ENCODE measurements around the gene PRPF38B.
A peak's percentile ranks its signal among the peaks of the same experiment; 100 is the strongest.

PRPF38B gene

DNA sequence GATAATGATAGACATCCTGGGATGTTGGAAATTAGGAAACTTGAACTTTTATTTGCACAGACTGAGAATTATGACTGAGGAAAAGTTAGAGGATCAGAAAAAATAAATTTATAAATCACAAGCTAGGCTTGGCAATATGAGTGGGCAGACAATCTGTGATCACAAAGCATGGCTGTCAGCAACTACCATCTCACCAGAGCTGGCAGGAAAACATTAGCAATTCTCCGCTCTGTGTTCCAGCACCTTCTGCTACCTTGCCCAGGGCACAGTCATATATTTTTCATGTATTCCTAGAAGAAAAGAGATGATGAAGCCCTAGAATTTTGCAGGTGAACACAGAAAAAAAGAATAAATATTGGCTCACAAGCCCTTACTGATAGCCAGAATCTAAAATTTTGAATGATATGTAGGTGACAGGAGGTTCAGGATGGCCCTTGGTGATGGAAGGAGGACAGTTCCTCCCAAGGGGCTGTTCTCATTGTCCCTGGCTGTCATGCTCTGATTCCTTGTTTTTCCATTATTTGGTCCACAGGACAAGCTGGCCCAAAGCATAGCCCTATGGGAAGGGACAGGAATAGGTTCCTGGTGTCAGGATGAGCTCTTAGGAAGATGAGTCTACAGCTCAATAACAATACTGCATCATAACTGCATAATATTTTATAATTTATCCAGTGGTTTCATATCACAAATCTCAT lies 42.2 kb downstream of the PRPF38B start:
- H3K4me3 ChIP-seq (ENCODE audit: insufficient read depth, low read length, poor library complexity, severe bottlenecking) = no peak overlapping the region
- no peaks in the 10 kb centered on the region for H4K20me1 ChIP-seq (ENCODE audit: low read depth, low read length)
- H3F3A ChIP-seq (ENCODE audit: insufficient read depth) = no peaks in the 10 kb centered on the region
- H3K79me2 ChIP-seq (ENCODE audit: insufficient read depth, low read length) = no peaks in the 10 kb centered on the region
- TF ChIP-seq, protein P1, sequence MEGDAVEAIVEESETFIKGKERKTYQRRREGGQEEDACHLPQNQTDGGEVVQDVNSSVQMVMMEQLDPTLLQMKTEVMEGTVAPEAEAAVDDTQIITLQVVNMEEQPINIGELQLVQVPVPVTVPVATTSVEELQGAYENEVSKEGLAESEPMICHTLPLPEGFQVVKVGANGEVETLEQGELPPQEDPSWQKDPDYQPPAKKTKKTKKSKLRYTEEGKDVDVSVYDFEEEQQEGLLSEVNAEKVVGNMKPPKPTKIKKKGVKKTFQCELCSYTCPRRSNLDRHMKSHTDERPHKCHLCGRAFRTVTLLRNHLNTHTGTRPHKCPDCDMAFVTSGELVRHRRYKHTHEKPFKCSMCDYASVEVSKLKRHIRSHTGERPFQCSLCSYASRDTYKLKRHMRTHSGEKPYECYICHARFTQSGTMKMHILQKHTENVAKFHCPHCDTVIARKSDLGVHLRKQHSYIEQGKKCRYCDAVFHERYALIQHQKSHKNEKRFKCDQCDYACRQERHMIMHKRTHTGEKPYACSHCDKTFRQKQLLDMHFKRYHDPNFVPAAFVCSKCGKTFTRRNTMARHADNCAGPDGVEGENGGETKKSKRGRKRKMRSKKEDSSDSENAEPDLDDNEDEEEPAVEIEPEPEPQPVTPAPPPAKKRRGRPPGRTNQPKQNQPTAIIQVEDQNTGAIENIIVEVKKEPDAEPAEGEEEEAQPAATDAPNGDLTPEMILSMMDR (IDR thresholded peaks at IDR 0.05; ENCODE audit: insufficient read depth, low read length, poor library complexity, severe bottlenecking) = no peak
- TF ChIP-seq EZH2phosphoT487 (conservative IDR thresholded peaks at IDR 0.05; ENCODE audit: low read length) = no peak
- H2AFZ ChIP-seq (ENCODE audit: low read depth, low read length, severe bottlenecking) = no peak overlapping the region
- no peak overlapping the region for H3K27ac ChIP-seq (ENCODE audit: low read depth, low read length)
- H3K36me3 ChIP-seq (ENCODE audit: low read length) = no peaks in the 10 kb centered on the region
- no peak overlapping the region for H3K4me2 ChIP-seq (ENCODE audit: low read depth, low read length, poor library complexity, severe bottlenecking)
- no peaks in the 10 kb centered on the region for H3K9me3 ChIP-seq (ENCODE audit: insufficient read depth, low read length)
- H3K9me2 ChIP-seq (replicated peaks; ENCODE audit: insufficient read depth, low read length) = no peaks in the 10 kb centered on the region
- no peak overlapping the region for H3K9ac ChIP-seq (ENCODE audit: low read length)
- H3K27me3 ChIP-seq (ENCODE audit: low read length) = no peaks in the 10 kb centered on the region

- no peaks in the 10 kb centered on the region for H3K9me3 ChIP-seq (ENCODE audit: insufficient read depth, low read length)
- no peak overlapping the region for H3K27ac ChIP-seq (ENCODE audit: low read depth, low read length)
- H3K79me2 ChIP-seq (ENCODE audit: insufficient read depth, low read length) = peaks cover 3% of the 10 kb centered on the region; the same call in 1 of the 2 replicates
- no peaks in the 10 kb centered on the region for H3F3A ChIP-seq (ENCODE audit: insufficient read depth)
- H3K36me3 ChIP-seq (ENCODE audit: low read length) = no peaks in the 10 kb centered on the region
- H3K4me2 ChIP-seq (ENCODE audit: low read depth, low read length, poor library complexity, severe bottlenecking) = no peak overlapping the region
- H3K9me2 ChIP-seq (replicated peaks; ENCODE audit: insufficient read depth, low read length) = no peaks in the 10 kb centered on the region
- no peak overlapping the region for H3K9ac ChIP-seq (ENCODE audit: low read length)
- no peak overlapping the region for H2AFZ ChIP-seq (ENCODE audit: low read depth, low read length, severe bottlenecking)
- H3K4me3 ChIP-seq (ENCODE audit: insufficient read depth, low read length, poor library complexity, severe bottlenecking) = no peak overlapping the region
- H4K20me1 ChIP-seq (ENCODE audit: low read depth, low read length) = no peaks in the 10 kb centered on the region
- H3K27me3 ChIP-seq (ENCODE audit: low read length) = no peaks in the 10 kb centered on the region
- TF ChIP-seq EZH2phosphoT487 (conservative IDR thresholded peaks at IDR 0.05; ENCODE audit: low read length) = no peak
- TF ChIP-seq, protein P1 (IDR thresholded peaks at IDR 0.05; ENCODE audit: insufficient read depth, low read length, poor library complexity, severe bottlenecking) = no peak
These were observed 50.1 kb downstream of the PRPF38B start for GRCh38 chr1:108742253-108742652.

DNA sequence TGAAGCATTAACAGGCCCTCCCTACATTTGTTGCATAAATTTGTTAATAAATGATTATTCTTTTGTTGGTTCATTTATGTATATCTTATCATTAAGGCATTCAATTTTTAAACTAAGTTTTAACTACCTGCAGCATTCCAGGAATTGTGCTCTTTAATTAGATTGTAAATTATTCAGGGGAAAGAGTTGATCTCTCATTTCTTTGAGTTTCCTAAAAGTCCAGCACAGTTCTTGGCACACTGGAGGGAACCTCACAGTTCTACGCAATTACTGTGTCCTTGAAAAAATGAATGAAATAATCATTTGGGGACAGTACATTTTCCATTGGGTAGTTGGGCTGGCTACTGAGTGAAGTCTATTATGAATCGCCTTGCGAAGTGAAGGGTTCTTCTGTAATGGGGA lies 53.9 kb downstream of the PRPF38B start:
- no peak overlapping the region for H3K27ac ChIP-seq (ENCODE audit: low read depth, low read length)
- H3K4me2 ChIP-seq (ENCODE audit: low read depth, low read length, poor library complexity, severe bottlenecking) = peak overlapping the region; percentile 30
- no peak overlapping the region for H3K4me3 ChIP-seq (ENCODE audit: insufficient read depth, low read length, poor library complexity, severe bottlenecking)
- TF ChIP-seq EZH2phosphoT487 (conservative IDR thresholded peaks at IDR 0.05; ENCODE audit: low read length) = no peak
- TF ChIP-seq, protein P1 (IDR thresholded peaks at IDR 0.05; ENCODE audit: insufficient read depth, low read length, poor library complexity, severe bottlenecking) = no peak
- no peaks in the 10 kb centered on the region for H3K9me3 ChIP-seq (ENCODE audit: insufficient read depth, low read length)
- no peaks in the 10 kb centered on the region for H3K36me3 ChIP-seq (ENCODE audit: low read length)
- H3K9ac ChIP-seq (ENCODE audit: low read length) = no peak overlapping the region
- no peaks in the 10 kb centered on the region for H3K9me2 ChIP-seq (replicated peaks; ENCODE audit: insufficient read depth, low read length)
- peaks cover 19% of the 10 kb centered on the region; the same call in 1 of the 2 replicates for H3K79me2 ChIP-seq (ENCODE audit: insufficient read depth, low read length)
- H3K27me3 ChIP-seq (ENCODE audit: low read length) = no peaks in the 10 kb centered on the region
- H2AFZ ChIP-seq (ENCODE audit: low read depth, low read length, severe bottlenecking) = peak overlapping the region; percentile 88
- peaks cover 10% of the 10 kb centered on the region; the same call in 1 of the 2 replicates for H3F3A ChIP-seq (ENCODE audit: insufficient read depth)
- H4K20me1 ChIP-seq (ENCODE audit: low read depth, low read length) = no peaks in the 10 kb centered on the region

Data from SU-DHL-6 (cell line).